Measurements from ENCODE around the gene CPA4.

GRCh38 chr7:130351791-130352090 lies 58.8 kb downstream of the CPA4 start:
- TF ChIP-seq, protein P1, sequence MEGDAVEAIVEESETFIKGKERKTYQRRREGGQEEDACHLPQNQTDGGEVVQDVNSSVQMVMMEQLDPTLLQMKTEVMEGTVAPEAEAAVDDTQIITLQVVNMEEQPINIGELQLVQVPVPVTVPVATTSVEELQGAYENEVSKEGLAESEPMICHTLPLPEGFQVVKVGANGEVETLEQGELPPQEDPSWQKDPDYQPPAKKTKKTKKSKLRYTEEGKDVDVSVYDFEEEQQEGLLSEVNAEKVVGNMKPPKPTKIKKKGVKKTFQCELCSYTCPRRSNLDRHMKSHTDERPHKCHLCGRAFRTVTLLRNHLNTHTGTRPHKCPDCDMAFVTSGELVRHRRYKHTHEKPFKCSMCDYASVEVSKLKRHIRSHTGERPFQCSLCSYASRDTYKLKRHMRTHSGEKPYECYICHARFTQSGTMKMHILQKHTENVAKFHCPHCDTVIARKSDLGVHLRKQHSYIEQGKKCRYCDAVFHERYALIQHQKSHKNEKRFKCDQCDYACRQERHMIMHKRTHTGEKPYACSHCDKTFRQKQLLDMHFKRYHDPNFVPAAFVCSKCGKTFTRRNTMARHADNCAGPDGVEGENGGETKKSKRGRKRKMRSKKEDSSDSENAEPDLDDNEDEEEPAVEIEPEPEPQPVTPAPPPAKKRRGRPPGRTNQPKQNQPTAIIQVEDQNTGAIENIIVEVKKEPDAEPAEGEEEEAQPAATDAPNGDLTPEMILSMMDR (IDR thresholded peaks at IDR 0.05): no peak
- no peak for TF ChIP-seq POLR2A (IDR thresholded peaks at IDR 0.05)
